ENCODE data around the gene GSG1L2. TPM values are rescaled to one million over a fixed set of nuclear protein-coding genes. Genes with fewer than 3 reads are reported as not detected.

GSG1L2 gene
- total and polyA plus RNA-seq, 2 donors from 2014 or later, result not detected

DNA sequence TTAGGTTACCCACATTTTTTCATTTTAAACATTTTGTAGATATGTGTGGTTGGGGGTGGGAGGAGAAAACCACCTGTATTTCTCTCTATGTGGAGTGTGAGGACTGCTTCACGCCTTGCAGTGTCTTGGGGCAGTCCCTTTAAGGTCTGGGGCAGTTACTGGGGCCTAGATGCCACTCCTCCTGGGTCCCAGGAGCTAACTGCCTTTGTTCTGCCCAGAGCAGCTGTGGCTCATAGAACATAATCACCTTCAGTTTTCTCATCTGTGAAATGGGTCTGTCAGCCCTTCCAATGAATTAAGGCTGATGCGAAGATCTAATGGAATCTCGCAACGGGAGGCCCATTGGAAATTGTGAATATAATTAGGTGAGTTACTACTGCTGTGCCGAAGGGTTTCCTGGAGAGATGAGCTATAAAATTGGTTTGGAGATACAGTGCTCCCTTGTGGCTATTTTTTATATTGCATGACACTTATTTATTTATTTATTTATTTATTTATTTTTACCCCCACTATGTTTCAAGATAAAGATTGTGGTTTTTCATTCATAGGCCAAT lies 53.4 kb downstream of the GSG1L2 start:
- no peaks in the 10 kb centered on the region for H3K9me3 ChIP-seq (ENCODE audit: control insufficient read depth in 2 of 3, insufficient read depth in 1 of 3, low read length in 3 of 3)
- no peaks in the 10 kb centered on the region for H3K36me3 ChIP-seq (ENCODE audit: control insufficient read depth in 2 of 3, insufficient read depth in 3 of 3, low read length in 3 of 3)
- DNase-seq (peak in 2 of 5 donors; percentile 47 to 50), FAIRE-seq (peak; percentile 33)
- no peaks in the 10 kb centered on the region for H3K4me1 ChIP-seq (ENCODE audit: control insufficient read depth in 2 of 3, insufficient read depth in 2 of 3, low read depth in 1 of 3, low read length in 3 of 3)
- TF ChIP-seq, protein P1, sequence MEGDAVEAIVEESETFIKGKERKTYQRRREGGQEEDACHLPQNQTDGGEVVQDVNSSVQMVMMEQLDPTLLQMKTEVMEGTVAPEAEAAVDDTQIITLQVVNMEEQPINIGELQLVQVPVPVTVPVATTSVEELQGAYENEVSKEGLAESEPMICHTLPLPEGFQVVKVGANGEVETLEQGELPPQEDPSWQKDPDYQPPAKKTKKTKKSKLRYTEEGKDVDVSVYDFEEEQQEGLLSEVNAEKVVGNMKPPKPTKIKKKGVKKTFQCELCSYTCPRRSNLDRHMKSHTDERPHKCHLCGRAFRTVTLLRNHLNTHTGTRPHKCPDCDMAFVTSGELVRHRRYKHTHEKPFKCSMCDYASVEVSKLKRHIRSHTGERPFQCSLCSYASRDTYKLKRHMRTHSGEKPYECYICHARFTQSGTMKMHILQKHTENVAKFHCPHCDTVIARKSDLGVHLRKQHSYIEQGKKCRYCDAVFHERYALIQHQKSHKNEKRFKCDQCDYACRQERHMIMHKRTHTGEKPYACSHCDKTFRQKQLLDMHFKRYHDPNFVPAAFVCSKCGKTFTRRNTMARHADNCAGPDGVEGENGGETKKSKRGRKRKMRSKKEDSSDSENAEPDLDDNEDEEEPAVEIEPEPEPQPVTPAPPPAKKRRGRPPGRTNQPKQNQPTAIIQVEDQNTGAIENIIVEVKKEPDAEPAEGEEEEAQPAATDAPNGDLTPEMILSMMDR (IDR thresholded peaks at IDR 0.05; ENCODE audit: borderline replicate concordance, extremely low read depth, insufficient read depth), result peak; percentile 22
- H3K27me3 ChIP-seq (ENCODE audit: control insufficient read depth, insufficient read depth, low read length), result no peaks in the 10 kb centered on the region
- no peak overlapping the region for H3K27ac ChIP-seq (ENCODE audit: low read depth in 2 of 2, low read length in 2 of 2)
- intact Hi-C loops (cut with DNase I), result no loop called here
- no peak overlapping the region for H3K9ac ChIP-seq (ENCODE audit: low read length in 3 of 3)
- no peak overlapping the region for H3K4me3 ChIP-seq (ENCODE audit: low read length in 3 of 3)

DNA sequence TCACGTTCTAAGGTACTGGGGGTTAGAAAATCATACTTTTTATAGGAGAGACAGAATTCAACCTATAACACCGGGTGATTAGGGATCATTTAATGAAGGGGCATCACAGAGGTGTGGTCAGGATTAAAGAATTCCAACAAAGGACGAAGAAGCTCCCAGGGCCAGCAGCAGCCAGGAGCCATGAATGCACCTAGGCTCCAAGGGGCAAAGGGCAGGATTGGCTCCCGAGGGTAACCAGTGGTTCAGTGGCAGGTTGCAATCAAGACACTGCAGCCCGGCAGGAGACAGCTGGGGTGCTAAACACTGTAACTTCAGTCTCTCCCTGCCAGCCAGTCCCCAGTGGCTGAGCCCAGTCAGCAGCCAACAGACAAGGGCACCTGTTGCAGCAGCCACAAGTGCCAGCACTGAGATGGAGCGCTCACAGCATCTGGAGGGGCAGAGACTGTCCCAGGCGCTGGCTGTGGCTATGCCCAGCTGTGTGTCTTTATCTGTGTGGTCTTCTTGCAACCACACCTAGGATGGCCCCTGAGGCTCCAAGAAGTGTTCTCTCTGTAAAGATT lies 54.4 kb downstream of the GSG1L2 start:
- FAIRE-seq (no peak), DNase-seq (no peak)
- Histone ChIP-seq H3K27ac (ENCODE audit: low read depth in 2 of 2, low read length in 2 of 2) (no peak overlapping the region), H3K4me1 (ENCODE audit: control insufficient read depth in 2 of 3, insufficient read depth in 2 of 3, low read depth in 1 of 3, low read length in 3 of 3) (no peaks in the 10 kb centered on the region), H3K36me3 (ENCODE audit: control insufficient read depth in 2 of 3, insufficient read depth in 3 of 3, low read length in 3 of 3) (no peaks in the 10 kb centered on the region), H3K9me3 (ENCODE audit: control insufficient read depth in 2 of 3, insufficient read depth in 1 of 3, low read length in 3 of 3) (no peaks in the 10 kb centered on the region), H3K27me3 (ENCODE audit: control insufficient read depth, insufficient read depth, low read length) (no peaks in the 10 kb centered on the region), H3K9ac (ENCODE audit: low read length in 3 of 3) (no peak overlapping the region), H3K4me3 (ENCODE audit: low read length in 3 of 3) (no peak overlapping the region)
- TF ChIP-seq, protein P1 (IDR thresholded peaks at IDR 0.05; ENCODE audit: borderline replicate concordance, extremely low read depth, insufficient read depth), result no peak
- intact Hi-C loops (cut with DNase I), result no loop called here

DNA sequence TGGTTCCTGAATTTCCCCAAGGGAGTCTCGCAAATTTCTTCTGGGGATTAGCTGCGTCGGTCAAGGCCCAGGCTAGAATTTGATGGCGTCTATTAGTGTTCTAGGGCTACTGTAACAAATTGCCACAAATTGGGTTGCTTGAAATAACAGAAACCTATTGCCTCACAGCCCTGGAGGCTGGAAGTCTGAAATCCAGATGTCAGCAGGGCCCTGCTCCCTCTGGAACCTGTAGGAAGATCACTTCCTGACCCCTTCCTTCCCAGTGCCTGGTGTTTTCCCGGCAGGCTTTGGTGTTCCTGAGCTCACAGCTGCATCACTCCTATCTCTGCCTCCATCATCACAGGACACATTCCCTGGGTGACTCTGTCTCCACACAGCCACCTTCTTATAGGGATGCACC lies 54.9 kb downstream of the GSG1L2 start:
- H3K9me3 ChIP-seq (ENCODE audit: control insufficient read depth in 2 of 3, insufficient read depth in 1 of 3, low read length in 3 of 3), result no peaks in the 10 kb centered on the region
- no peaks in the 10 kb centered on the region for H3K27me3 ChIP-seq (ENCODE audit: control insufficient read depth, insufficient read depth, low read length)
- no peaks in the 10 kb centered on the region for H3K36me3 ChIP-seq (ENCODE audit: control insufficient read depth in 2 of 3, insufficient read depth in 3 of 3, low read length in 3 of 3)
- no peak overlapping the region for H3K27ac ChIP-seq (ENCODE audit: low read depth in 2 of 2, low read length in 2 of 2)
- DNase-seq (no peak), FAIRE-seq (no peak)
- TF ChIP-seq, protein P1 (IDR thresholded peaks at IDR 0.05; ENCODE audit: borderline replicate concordance, extremely low read depth, insufficient read depth), result no peak
- intact Hi-C loops (cut with DNase I), result no loop called here
- H3K4me1 ChIP-seq (ENCODE audit: control insufficient read depth in 2 of 3, insufficient read depth in 2 of 3, low read depth in 1 of 3, low read length in 3 of 3), result no peaks in the 10 kb centered on the region
- no peak overlapping the region for H3K4me3 ChIP-seq (ENCODE audit: low read length in 3 of 3)
- H3K9ac ChIP-seq (ENCODE audit: low read length in 3 of 3), result no peak overlapping the region

DNA sequence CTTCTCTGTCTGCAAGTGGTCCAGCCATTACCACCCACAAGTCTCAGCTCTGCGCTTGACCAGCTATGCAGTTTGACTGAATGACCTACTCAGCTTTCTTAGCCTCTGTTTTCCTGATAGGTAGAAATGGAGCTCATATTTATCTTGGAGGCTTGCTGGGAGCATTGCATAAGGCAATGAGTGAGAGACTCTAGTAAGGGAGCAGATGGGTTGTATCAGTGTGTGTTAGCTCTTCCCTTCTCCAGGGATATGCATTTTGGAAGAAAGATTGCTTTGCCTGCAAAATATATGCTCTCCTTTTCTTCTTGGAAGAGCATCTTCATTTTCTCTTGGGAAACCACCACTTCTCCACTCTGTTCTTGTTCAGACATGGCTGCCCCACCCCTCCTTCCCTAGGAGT lies 56.6 kb downstream of the GSG1L2 start:
- Histone ChIP-seq H3K4me1 (ENCODE audit: control insufficient read depth in 2 of 3, insufficient read depth in 2 of 3, low read depth in 1 of 3, low read length in 3 of 3) (no peaks in the 10 kb centered on the region), H3K27me3 (ENCODE audit: control insufficient read depth, insufficient read depth, low read length) (no peaks in the 10 kb centered on the region), H3K36me3 (ENCODE audit: control insufficient read depth in 2 of 3, insufficient read depth in 3 of 3, low read length in 3 of 3) (no peaks in the 10 kb centered on the region), H3K4me3 (ENCODE audit: low read length in 3 of 3) (no peak overlapping the region), H3K27ac (ENCODE audit: low read depth in 2 of 2, low read length in 2 of 2) (no peak overlapping the region), H3K9ac (ENCODE audit: low read length in 3 of 3) (no peak overlapping the region), H3K9me3 (ENCODE audit: control insufficient read depth in 2 of 3, insufficient read depth in 1 of 3, low read length in 3 of 3) (no peaks in the 10 kb centered on the region)
- DNase-seq (no peak), FAIRE-seq (no peak)
- intact Hi-C loops (cut with DNase I), result no loop called here
- TF ChIP-seq, protein P1 (IDR thresholded peaks at IDR 0.05; ENCODE audit: borderline replicate concordance, extremely low read depth, insufficient read depth), result no peak

All from kidney (tissue), 14 donors.